Measurements from ENCODE around the gene TRNT1.

DNA sequence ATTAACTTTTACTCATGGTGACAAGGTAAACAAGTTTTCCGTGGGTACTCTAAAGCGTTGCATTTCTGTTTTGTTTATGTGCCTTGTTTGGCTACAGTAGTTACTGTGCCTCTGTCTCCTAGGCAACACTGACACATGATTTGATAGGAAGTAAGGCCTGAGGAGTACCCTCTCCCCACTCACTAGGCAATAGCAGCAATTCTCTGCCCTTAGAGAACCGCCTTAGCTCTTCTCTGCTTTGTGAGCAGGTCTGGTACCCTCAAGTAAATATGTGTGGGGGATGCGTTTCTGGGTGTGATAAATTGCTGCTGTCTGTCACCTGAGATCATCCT, 16.5 kb upstream of the TRNT1 start, which contains the start of gene IL5RA:
- no peak for TF ChIP-seq CTCF (optimal IDR thresholded peaks at IDR 0.05 in 1 of 3, IDR thresholded peaks at IDR 0.05 in 1 of 3, conservative IDR thresholded peaks at IDR 0.05 in 1 of 3; ENCODE audit: extremely low read depth in 1 of 3, insufficient read depth in 2 of 3, low read length in 3 of 3)
- no peak for TF ChIP-seq EZH2 (IDR thresholded peaks at IDR 0.05; ENCODE audit: low read length)

All from keratinocyte (primary cell).